ENCODE measurements around the gene GNB1.

GRCh38 chr1:1760345-1760650 is 130.6 kb downstream of the GNB1 start:
- TF ChIP-seq, protein P1, sequence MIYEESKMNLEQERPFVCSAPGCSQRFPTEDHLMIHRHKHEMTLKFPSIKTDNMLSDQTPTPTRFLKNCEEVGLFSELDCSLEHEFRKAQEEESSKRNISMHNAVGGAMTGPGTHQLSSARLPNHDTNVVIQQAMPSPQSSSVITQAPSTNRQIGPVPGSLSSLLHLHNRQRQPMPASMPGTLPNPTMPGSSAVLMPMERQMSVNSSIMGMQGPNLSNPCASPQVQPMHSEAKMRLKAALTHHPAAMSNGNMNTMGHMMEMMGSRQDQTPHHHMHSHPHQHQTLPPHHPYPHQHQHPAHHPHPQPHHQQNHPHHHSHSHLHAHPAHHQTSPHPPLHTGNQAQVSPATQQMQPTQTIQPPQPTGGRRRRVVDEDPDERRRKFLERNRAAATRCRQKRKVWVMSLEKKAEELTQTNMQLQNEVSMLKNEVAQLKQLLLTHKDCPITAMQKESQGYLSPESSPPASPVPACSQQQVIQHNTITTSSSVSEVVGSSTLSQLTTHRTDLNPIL (CRISPR knock-in tag; IDR thresholded peaks at IDR 0.05; ENCODE audit: low read depth) = no peak
- TF ChIP-seq ZNF70 (CRISPR knock-in tag; IDR thresholded peaks at IDR 0.05) (no peak), SNAI2 (CRISPR knock-in tag; IDR thresholded peaks at IDR 0.05) (no peak), RARB (CRISPR knock-in tag; IDR thresholded peaks at IDR 0.05) (no peak)

All from SK-N-SH treated with all-trans-retinoic acid at 6 μM for 48 hours (cell line).